ENCODE measurements around the gene XCL1. TPM values are rescaled to one million over a fixed set of nuclear protein-coding genes. Genes with fewer than 3 reads are reported as not detected.

XCL1 gene
- total RNA-seq, 1 experiment from 2014 or later, result 0.26 TPM

GRCh38 chr1:168582688-168583336 is 6.4 kb downstream of the XCL1 start:
- H2BK15ac ChIP-seq (ENCODE audit: low read depth, low read length), result no peak overlapping the region
- no peak overlapping the region for H3K4me2 ChIP-seq (ENCODE audit: insufficient read depth, insufficient read length, low read length)
- no peak overlapping the region for H3K23ac ChIP-seq (ENCODE audit: insufficient read length, low read depth, low read length)
- no peak overlapping the region for H3K27ac ChIP-seq (ENCODE audit: insufficient read length, low read depth, low read length)
- no peak overlapping the region for H3K4ac ChIP-seq (ENCODE audit: low read depth, low read length)
- DNase-seq, result no peak
- H3T11ph ChIP-seq (ENCODE audit: low read length), result no peak overlapping the region
- no peak overlapping the region for H4K91ac ChIP-seq (ENCODE audit: insufficient read length, low read depth, low read length)
- H4K8ac ChIP-seq (replicated peaks; ENCODE audit: insufficient read length, low read depth, low read length), result no peak overlapping the region
- H4K20me1 ChIP-seq (ENCODE audit: control insufficient read depth, insufficient read depth, insufficient read length), result no peaks in the 10 kb centered on the region
- H3K27me3 Mint-ChIP-seq (ENCODE audit: low read depth), result no peaks in the 10 kb centered on the region
- H3K56ac ChIP-seq (ENCODE audit: insufficient read length, low read depth, low read length), result no peak overlapping the region
- no peak overlapping the region for H3K18ac ChIP-seq (ENCODE audit: insufficient read length, low read depth, low read length)
- H3K27ac Mint-ChIP-seq, result no peak overlapping the region
- H3K79me2 ChIP-seq (ENCODE audit: insufficient read depth, low read length), result no peaks in the 10 kb centered on the region
- no peak overlapping the region for H2AK5ac ChIP-seq (ENCODE audit: insufficient read length, low read length)
- peaks cover 3 to 8% of the 10 kb centered on the region in 2 experiments; a peak in 3 of 4 replicates for H3K4me1 Mint-ChIP-seq
- no peaks in the 10 kb centered on the region for H3K23me2 ChIP-seq (ENCODE audit: insufficient read length, low read depth, low read length, poor library complexity, severe bottlenecking)
- H3K9ac ChIP-seq (ENCODE audit: extremely low read depth, insufficient read length, low read length), result no peak overlapping the region
- H3K4me1 ChIP-seq (ENCODE audit: insufficient read depth, low read length), result no peaks in the 10 kb centered on the region; the same call in 1 of the 2 replicates
- no CpG with 5 or more reads among the region's 6 CpGs for WGBS (ENCODE audit: extremely low coverage, insufficient read length, low lambda C conversion rate)
- TF ChIP-seq, protein P1, sequence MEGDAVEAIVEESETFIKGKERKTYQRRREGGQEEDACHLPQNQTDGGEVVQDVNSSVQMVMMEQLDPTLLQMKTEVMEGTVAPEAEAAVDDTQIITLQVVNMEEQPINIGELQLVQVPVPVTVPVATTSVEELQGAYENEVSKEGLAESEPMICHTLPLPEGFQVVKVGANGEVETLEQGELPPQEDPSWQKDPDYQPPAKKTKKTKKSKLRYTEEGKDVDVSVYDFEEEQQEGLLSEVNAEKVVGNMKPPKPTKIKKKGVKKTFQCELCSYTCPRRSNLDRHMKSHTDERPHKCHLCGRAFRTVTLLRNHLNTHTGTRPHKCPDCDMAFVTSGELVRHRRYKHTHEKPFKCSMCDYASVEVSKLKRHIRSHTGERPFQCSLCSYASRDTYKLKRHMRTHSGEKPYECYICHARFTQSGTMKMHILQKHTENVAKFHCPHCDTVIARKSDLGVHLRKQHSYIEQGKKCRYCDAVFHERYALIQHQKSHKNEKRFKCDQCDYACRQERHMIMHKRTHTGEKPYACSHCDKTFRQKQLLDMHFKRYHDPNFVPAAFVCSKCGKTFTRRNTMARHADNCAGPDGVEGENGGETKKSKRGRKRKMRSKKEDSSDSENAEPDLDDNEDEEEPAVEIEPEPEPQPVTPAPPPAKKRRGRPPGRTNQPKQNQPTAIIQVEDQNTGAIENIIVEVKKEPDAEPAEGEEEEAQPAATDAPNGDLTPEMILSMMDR (conservative IDR thresholded peaks at IDR 0.05), result no peak
- no peak overlapping the region for H2BK20ac ChIP-seq (ENCODE audit: low read depth, low read length, poor library complexity, severe bottlenecking)
- H2BK5ac ChIP-seq (ENCODE audit: insufficient read length, low read length), result no peak overlapping the region
- H4K5ac ChIP-seq (ENCODE audit: insufficient read length, low read depth, low read length), result no peak overlapping the region
- H3K14ac ChIP-seq (ENCODE audit: insufficient read depth, low read length), result no peak overlapping the region
- no peaks in the 10 kb centered on the region; a peak in 1 of 5 replicates for H3K9me3 Mint-ChIP-seq
- no peaks in the 10 kb centered on the region; a peak in 1 of 7 replicates for H3K36me3 Mint-ChIP-seq (ENCODE audit: insufficient read depth in 1 of 3, low read depth in 3 of 3)
- H3K79me1 ChIP-seq (ENCODE audit: insufficient read depth, low read depth, low read length, poor library complexity, severe bottlenecking), result no peaks in the 10 kb centered on the region
- H2AFZ ChIP-seq (ENCODE audit: low read length), result no peak overlapping the region
- H3K4me3 Mint-ChIP-seq, result no peak overlapping the region
- no peak overlapping the region for H2BK120ac ChIP-seq (ENCODE audit: low read depth, low read length, poor library complexity, severe bottlenecking)
- H3K27me3 ChIP-seq (ENCODE audit: insufficient read depth, low read length), result no peaks in the 10 kb centered on the region
- no peak overlapping the region for H2BK12ac ChIP-seq (ENCODE audit: insufficient read length, low read depth, low read length)
- H3K9me3 ChIP-seq (ENCODE audit: control insufficient read depth, low read depth, low read length), result no peaks in the 10 kb centered on the region
